Measurements from ENCODE around the gene ROR1. TPM values are rescaled to one million over a fixed set of nuclear protein-coding genes. Genes with fewer than 3 reads are reported as not detected.

ROR1 gene
- total and polyA plus RNA-seq, 10 of the 15 experiments (the other 5 are each of a cell fraction or from before 2014, with no cell fraction given) = 0.02 to 0.08 (median 0.05) TPM; not detected in 6

GRCh38 chr1:64127297-64127696 lies 353.5 kb downstream of the ROR1 start:
- ATAC-seq = no peak
- Histone ChIP-seq H3K79me2 (ENCODE audit: control insufficient read depth, insufficient read depth, low read length) (no peaks in the 10 kb centered on the region), H3K27me3 (replicated peaks in 1 of 2; ENCODE audit: control insufficient read depth in 2 of 2, insufficient read depth in 2 of 2, low read length in 1 of 2) (peaks cover 0 to 5% of the 10 kb centered on the region in 2 experiments; a peak in 3 of 4 replicates), H3K9me3 (replicated peaks; ENCODE audit: control insufficient read depth, insufficient read depth, low read length) (no peaks in the 10 kb centered on the region), H3K9ac (ENCODE audit: control insufficient read depth, insufficient read depth, low read length) (no peak overlapping the region), H2AFZ (ENCODE audit: control insufficient read depth, low read depth, low read length) (no peak overlapping the region), H3K36me3 (ENCODE audit: control insufficient read depth in 2 of 2, insufficient read depth in 2 of 2, low read length in 1 of 2) (no peaks in the 10 kb centered on the region), H3K27ac (ENCODE audit: control insufficient read depth, insufficient read depth) (no peak overlapping the region), H4K20me1 (ENCODE audit: control insufficient read depth, insufficient read depth) (no peaks in the 10 kb centered on the region), H3K4me1 (ENCODE audit: control insufficient read depth, insufficient read depth, low read length) (no peaks in the 10 kb centered on the region), H3K4me3 (no peak overlapping the region), H3K4me2 (ENCODE audit: control insufficient read depth, insufficient read depth) (no peak overlapping the region)
- ChIA-PET POLR2A (no interaction called here), RAD21 (ENCODE audit: unreplicated experiment) (interaction anchor here (1.8 kb wide), 1 partner anchor 11 kb away, joined by 5 read pairs; no protein-coding TSS in a partner anchor), SMC1A (ENCODE audit: uncharacterized antibody, unreplicated experiment) (interaction anchor here (1.2 to 1.4 kb wide), 2 partner anchors 9 to 10 kb away, joined by 4 read pairs; no protein-coding TSS in a partner anchor), CTCF (interaction anchor here (2.8 kb wide), 1 partner anchor 10 kb away, joined by 12 read pairs; no protein-coding TSS in a partner anchor)
- intact Hi-C loops (cut with micrococcal nuclease; ENCODE audit: unreplicated experiment) (no loop called here), in situ Hi-C loops (cut with MboI) (no loop called here)
- BruUV-seq (replicated peaks) = no TSS peak
- WGBS (ENCODE audit: insufficient coverage, insufficient replicate concordance, low lambda C conversion rate, missing lambda C conversion rate) = 23% methylated on average over 3 of the region's 3 CpGs
- TF ChIP-seq CBX5 (IDR thresholded peaks at IDR 0.05; ENCODE audit: low read depth) = no peak
- TF ChIP-seq HDGF (IDR thresholded peaks at IDR 0.05) = no peak
- TF ChIP-seq BRCA1 (IDR thresholded peaks at IDR 0.05; ENCODE audit: low read depth, low read length) = no peak
- no peak for TF ChIP-seq RCOR1 (conservative IDR thresholded peaks at IDR 0.05; ENCODE audit: low read depth, low read length)
- no peak for TF ChIP-seq JUNB (IDR thresholded peaks at IDR 0.05)
- no peak for TF ChIP-seq RELA (IDR thresholded peaks at IDR 0.05; ENCODE audit: borderline replicate concordance, partially characterized antibody)
- TF ChIP-seq POLR2A (IDR thresholded peaks at IDR 0.05; ENCODE audit: low read depth, low read length) = no peak
- TF ChIP-seq PRDM15 (CRISPR knock-in tag; IDR thresholded peaks at IDR 0.05) = no peak
- no peak for TF ChIP-seq IRF4 (IDR thresholded peaks at IDR 0.05; ENCODE audit: low read depth, low read length)
- TF ChIP-seq TBL1XR1 (IDR thresholded peaks at IDR 0.05; ENCODE audit: low read depth, low read length) = no peak
- TF ChIP-seq RAD21 (IDR thresholded peaks at IDR 0.05; ENCODE audit: insufficient read depth, low read depth, low read length) = no peak
- TF ChIP-seq KAT2A (conservative IDR thresholded peaks at IDR 0.05; ENCODE audit: control insufficient read depth, low read depth, low read length) = no peak
- TF ChIP-seq RBBP5 (conservative IDR thresholded peaks at IDR 0.05) = no peak
- TF ChIP-seq MTA2 (IDR thresholded peaks at IDR 0.05; ENCODE audit: low read depth) = no peak
- no peak for TF ChIP-seq IKZF1 (conservative IDR thresholded peaks at IDR 0.05)
- no peak for TF ChIP-seq STAT1 (conservative IDR thresholded peaks at IDR 0.05)
- FAIRE-seq = no peak
- DNase-seq (ENCODE audit: low read depth, low spot score) = no peak
